ENCODE results near the gene TRMT6. TPM values are rescaled to one million over a fixed set of nuclear protein-coding genes. Genes with fewer than 3 reads are reported as not detected.

The TRMT6 gene
- total and polyA plus RNA-seq, 3 experiments from 2014 or later: 14.6 to 38.5 (median 35.8) TPM

GRCh38 chr20:5927749-5928462, 22.4 kb downstream of the TRMT6 start:
- Mint-ChIP-seq H3K36me3 (no peaks in the 10 kb centered on the region), H3K4me1 (no peaks in the 10 kb centered on the region), H3K9me3 (no peaks in the 10 kb centered on the region), H3K27ac (no peak overlapping the region), H3K4me3 (no peak overlapping the region), H3K27me3 (peaks cover 6 to 38% of the 10 kb centered on the region in 2 donors)
- DNase-seq: no peak
- Histone ChIP-seq H3K4me1 (ENCODE audit: insufficient read depth, low read length) (no peaks in the 10 kb centered on the region), H3K27me3 (ENCODE audit: insufficient read depth, low read length, poor library complexity, severe bottlenecking) (no peaks in the 10 kb centered on the region), H3K27ac (ENCODE audit: low read depth, low read length) (no peak overlapping the region), H3K9me3 (ENCODE audit: low read length) (no peaks in the 10 kb centered on the region), H3K36me3 (ENCODE audit: insufficient read depth, low read length) (no peaks in the 10 kb centered on the region), H3K4me3 (ENCODE audit: low read length) (no peak overlapping the region)
- CTCF ChIA-PET: interaction anchor here (1.0 kb wide), 1 partner anchor 9 kb away, joined by 3 read pairs; no protein-coding TSS in a partner anchor
- POLR2A ChIA-PET: no interaction called here

GRCh38 chr20:5925551-5925950, 24.8 kb downstream of the TRMT6 start:
- no peaks in the 10 kb centered on the region for H3K9me3 Mint-ChIP-seq
- H3K27ac ChIP-seq (ENCODE audit: low read depth, low read length): no peak overlapping the region
- no peak overlapping the region for H3K4me3 ChIP-seq (ENCODE audit: low read length)
- DNase-seq: no peak
- H3K4me1 Mint-ChIP-seq: peaks cover 0 to under 1% (median 0%) of the 10 kb centered on the region in 3 donors
- H3K27ac Mint-ChIP-seq: no peak overlapping the region
- no peaks in the 10 kb centered on the region for H3K36me3 Mint-ChIP-seq
- no peaks in the 10 kb centered on the region for H3K9me3 ChIP-seq (ENCODE audit: low read length)
- CTCF ChIA-PET: no interaction called here
- POLR2A ChIA-PET: no interaction called here
- no peaks in the 10 kb centered on the region for H3K4me1 ChIP-seq (ENCODE audit: insufficient read depth, low read length)
- no peaks in the 10 kb centered on the region for H3K36me3 ChIP-seq (ENCODE audit: insufficient read depth, low read length)
- H3K27me3 ChIP-seq (ENCODE audit: insufficient read depth, low read length, poor library complexity, severe bottlenecking): no peaks in the 10 kb centered on the region
- no peak overlapping the region for H3K4me3 Mint-ChIP-seq
- H3K27me3 Mint-ChIP-seq: peaks cover 6 to 47% of the 10 kb centered on the region in 2 donors

- H3K27ac Mint-ChIP-seq: no peak overlapping the region
- CTCF ChIA-PET: no interaction called here
Observed at GRCh38 chr20:5923493-5923892, 26.8 kb downstream of the TRMT6 start.

GRCh38 chr20:5920581-5920980, 29.8 kb downstream of the TRMT6 start:
- ChIA-PET CTCF (no interaction called here), POLR2A (no interaction called here)
- Histone ChIP-seq H3K27me3 (ENCODE audit: insufficient read depth, low read length, poor library complexity, severe bottlenecking) (no peaks in the 10 kb centered on the region), H3K36me3 (ENCODE audit: insufficient read depth, low read length) (no peaks in the 10 kb centered on the region), H3K27ac (ENCODE audit: low read depth, low read length) (no peak overlapping the region), H3K4me3 (ENCODE audit: low read length) (no peak overlapping the region), H3K9me3 (ENCODE audit: low read length) (no peaks in the 10 kb centered on the region), H3K4me1 (ENCODE audit: insufficient read depth, low read length) (peaks cover 10% of the 10 kb centered on the region)
- no peak overlapping the region for H3K4me3 Mint-ChIP-seq
- H3K27ac Mint-ChIP-seq: peak overlapping the region in 3 of 8 donors; percentile 14 to 74 (median 20)
- H3K4me1 Mint-ChIP-seq: peaks cover 12 to 19% (median 17%) of the 10 kb centered on the region in 3 donors
- H3K9me3 Mint-ChIP-seq: no peaks in the 10 kb centered on the region
- H3K27me3 Mint-ChIP-seq: peaks cover 4 to 24% of the 10 kb centered on the region in 2 donors
- no peaks in the 10 kb centered on the region for H3K36me3 Mint-ChIP-seq
- DNase-seq: no peak

More at GRCh38 chr20:5923493-5923892, 26.8 kb downstream of the TRMT6 start:
- Histone ChIP-seq H3K4me3 (ENCODE audit: low read length) (no peak overlapping the region), H3K36me3 (ENCODE audit: insufficient read depth, low read length) (no peaks in the 10 kb centered on the region), H3K27ac (ENCODE audit: low read depth, low read length) (no peak overlapping the region), H3K9me3 (ENCODE audit: low read length) (no peaks in the 10 kb centered on the region), H3K4me1 (ENCODE audit: insufficient read depth, low read length) (peaks cover 10% of the 10 kb centered on the region), H3K27me3 (ENCODE audit: insufficient read depth, low read length, poor library complexity, severe bottlenecking) (no peaks in the 10 kb centered on the region)
- POLR2A ChIA-PET: no interaction called here
- Mint-ChIP-seq H3K4me3 (no peak overlapping the region), H3K36me3 (no peaks in the 10 kb centered on the region), H3K27me3 (peaks cover 4 to 36% of the 10 kb centered on the region in 2 donors), H3K9me3 (no peaks in the 10 kb centered on the region), H3K4me1 (peaks cover 12 to 19% (median 17%) of the 10 kb centered on the region in 3 donors)
- no peak for DNase-seq

GRCh38 chr20:5919626-5920544, 30.4 kb downstream of the TRMT6 start:
- ChIA-PET POLR2A (no interaction called here), CTCF (interaction anchor here (1.2 kb wide), 1 partner anchor 9 kb away, joined by 3 read pairs; no protein-coding TSS in a partner anchor)
- Histone ChIP-seq H3K27ac (ENCODE audit: low read depth, low read length) (no peak overlapping the region), H3K4me3 (ENCODE audit: low read length) (no peak overlapping the region), H3K36me3 (ENCODE audit: insufficient read depth, low read length) (no peaks in the 10 kb centered on the region), H3K27me3 (ENCODE audit: insufficient read depth, low read length, poor library complexity, severe bottlenecking) (no peaks in the 10 kb centered on the region), H3K9me3 (ENCODE audit: low read length) (no peaks in the 10 kb centered on the region), H3K4me1 (ENCODE audit: insufficient read depth, low read length) (peaks cover 10% of the 10 kb centered on the region)
- H3K36me3 Mint-ChIP-seq: no peaks in the 10 kb centered on the region
- no peak overlapping the region for H3K4me3 Mint-ChIP-seq
- peaks cover 12 to 19% (median 17%) of the 10 kb centered on the region in 3 donors for H3K4me1 Mint-ChIP-seq
- no peak for DNase-seq
- H3K27me3 Mint-ChIP-seq: peaks cover 4 to 27% of the 10 kb centered on the region in 2 donors
- H3K27ac Mint-ChIP-seq: peak overlapping the region in 6 of 8 donors; percentile 10 to 74 (median 20)
- H3K9me3 Mint-ChIP-seq: no peaks in the 10 kb centered on the region

- no peak overlapping the region for H3K4me3 ChIP-seq (ENCODE audit: low read length)
- H3K27me3 ChIP-seq (ENCODE audit: insufficient read depth, low read length, poor library complexity, severe bottlenecking): no peaks in the 10 kb centered on the region
- ChIA-PET POLR2A (no interaction called here), CTCF (interaction anchor here (1.2 kb wide), 1 partner anchor 10 kb away, joined by 3 read pairs; no protein-coding TSS in a partner anchor)
- no peak overlapping the region for H3K4me3 Mint-ChIP-seq
- H3K27ac ChIP-seq (ENCODE audit: low read depth, low read length): no peak overlapping the region
- H3K36me3 Mint-ChIP-seq: no peaks in the 10 kb centered on the region
- peaks cover 12 to 19% (median 17%) of the 10 kb centered on the region in 3 donors for H3K4me1 Mint-ChIP-seq
- H3K9me3 ChIP-seq (ENCODE audit: low read length): no peaks in the 10 kb centered on the region
- no peak for DNase-seq
- no peaks in the 10 kb centered on the region for H3K9me3 Mint-ChIP-seq
- peak overlapping the region in 7 of 8 donors; percentile 1 to 57 (median 35) for H3K27ac Mint-ChIP-seq
- H3K36me3 ChIP-seq (ENCODE audit: insufficient read depth, low read length): no peaks in the 10 kb centered on the region
- H3K4me1 ChIP-seq (ENCODE audit: insufficient read depth, low read length): peaks cover 10% of the 10 kb centered on the region
- peaks cover 4 to 30% of the 10 kb centered on the region in 2 donors for H3K27me3 Mint-ChIP-seq
Observed at GRCh38 chr20:5918856-5919625, 31.3 kb downstream of the TRMT6 start.

GRCh38 chr20:5914859-5915258, 35.5 kb downstream of the TRMT6 start:
- no peak for DNase-seq
- H3K9me3 ChIP-seq (ENCODE audit: low read length): no peaks in the 10 kb centered on the region
- Mint-ChIP-seq H3K9me3 (no peaks in the 10 kb centered on the region), H3K27ac (no peak overlapping the region), H3K4me1 (peaks cover 16 to 28% (median 25%) of the 10 kb centered on the region in 3 donors), H3K4me3 (no peak overlapping the region), H3K27me3 (peaks cover 23 to 38% of the 10 kb centered on the region in 2 donors), H3K36me3 (no peaks in the 10 kb centered on the region)
- H3K27me3 ChIP-seq (ENCODE audit: insufficient read depth, low read length, poor library complexity, severe bottlenecking): peaks cover 11% of the 10 kb centered on the region
- no peak overlapping the region for H3K4me3 ChIP-seq (ENCODE audit: low read length)
- ChIA-PET POLR2A (no interaction called here), CTCF (no interaction called here)
- H3K4me1 ChIP-seq (ENCODE audit: insufficient read depth, low read length): peaks cover 10% of the 10 kb centered on the region
- H3K36me3 ChIP-seq (ENCODE audit: insufficient read depth, low read length): no peaks in the 10 kb centered on the region
- H3K27ac ChIP-seq (ENCODE audit: low read depth, low read length): no peak overlapping the region

Data from CD8-positive, alpha-beta memory T cell (primary cell).